Left lung (tissue), 10 donors: ENCODE measurements around the gene VMAC. TPM values are rescaled to one million over a fixed set of nuclear protein-coding genes. Genes with fewer than 3 reads are reported as not detected.
A peak's percentile ranks its signal among the peaks of the same experiment; 100 is the strongest.

Experiments
- ATAC-seq: fragments of 200-7000 bp; cut with Tn5 transposase; one replicate; pipeline ENCODE4 v1.9.1; 2020; ENCODE audit warnings: moderate library complexity
- DNase-seq, 4 donors: peaks; one replicate each; pipeline ENCODE4 v3.0.0-alpha.2; 2013 to 2020
- H3K27ac ChIP-seq, 2 donors: fragments of 200-600 bp; sonication (generic) in 1 of 2; one replicate each; pipeline versions ENCODE4 v1.5.0 to v1.8.0; 2020 to 2021
- H3K27me3 ChIP-seq, 2 donors: fragments of 200-600 bp; sonication (generic) in 1 of 2; one replicate each; pipeline versions ENCODE4 v1.5.0 to v1.8.0; 2020 to 2021
- H3K36me3 ChIP-seq, 2 donors: fragments of 200-600 bp; sonication (generic) in 1 of 2; one replicate each; pipeline versions ENCODE4 v1.5.0 to v1.8.0; 2020 to 2021
- H3K4me1 ChIP-seq, 2 donors: fragments of 200-600 bp; one replicate each; pipeline ENCODE4 v1.8.0; 2021
- H3K4me3 ChIP-seq, 2 donors: fragments of 200-600 bp; sonication (generic) in 1 of 2; one replicate each; pipeline versions ENCODE4 v1.5.0 to v1.8.0; 2020 to 2021; ENCODE audit warnings: mild to moderate bottlenecking in 1 of 2
- H3K9me3 ChIP-seq, 2 donors: fragments of 200-600 bp; sonication (generic) in 1 of 2; one replicate each; pipeline versions ENCODE4 v1.5.0 to v1.8.0; 2020 to 2021
- CTCF ChIP-seq, 2 donors: fragments of 200-600 bp; sonication (generic) in 1 of 2; IDR thresholded peaks; one replicate each; pipeline versions ENCODE4 v1.5.0 to v1.8.0; 2021; ENCODE audit warnings: antibody characterized with exemption in 2 of 2
- intact Hi-C, 2 donors: fragments of 100-400 bp; cut with DNase I; formaldehyde crosslinking; loops; one replicate each; pipeline versions ENCODE4 v1.11.2 to v1.14.2; 2022
- polyA plus RNA-seq, 6 donors: library from polyadenylated mRNA; unstranded; fragments of 120-200 nt; gene quantifications; one replicate each; pipeline ENCODE4 v1.2.1, GENCODE V29; 2013; ENCODE audit not compliant: insufficient read length in 6 of 6
- total RNA-seq, 2 donors: library from RNA; stranded (reverse); fragmentation: NEBNext Ultra II Directional; extraction: Animal tissue kit (Norgen Biotek cat#: 25700); gene quantifications; one replicate each; pipeline ENCODE4 v1.2.1, GENCODE V29; 2021
- donor health status: DM: no; HTN: yes; CAD: no.
- donor health status: DM: no; HTN: no; CAD: no.

The VMAC gene
- total and polyA plus RNA-seq, 8 donors: 5.0 to 10.4 (median 8.5) TPM

- Histone ChIP-seq H3K9me3 (no peaks in the 10 kb centered on the region), H3K36me3 (peaks cover 0 to 21% of the 10 kb centered on the region in 2 donors), H3K4me1 (peaks cover 57 to 95% of the 10 kb centered on the region in 2 donors), H3K27me3 (no peaks in the 10 kb centered on the region), H3K4me3 (no peak overlapping the region), H3K27ac (peak overlapping the region in 1 of 2 donors; percentile 6)
- no peak for TF ChIP-seq CTCF (IDR thresholded peaks at IDR 0.05)
- no peak for DNase-seq
- intact Hi-C loops: no loop called here
- no peak for ATAC-seq
Measured at GRCh38 chr19:5952193-5953029, 47.7 kb downstream of the VMAC start.

DNA sequence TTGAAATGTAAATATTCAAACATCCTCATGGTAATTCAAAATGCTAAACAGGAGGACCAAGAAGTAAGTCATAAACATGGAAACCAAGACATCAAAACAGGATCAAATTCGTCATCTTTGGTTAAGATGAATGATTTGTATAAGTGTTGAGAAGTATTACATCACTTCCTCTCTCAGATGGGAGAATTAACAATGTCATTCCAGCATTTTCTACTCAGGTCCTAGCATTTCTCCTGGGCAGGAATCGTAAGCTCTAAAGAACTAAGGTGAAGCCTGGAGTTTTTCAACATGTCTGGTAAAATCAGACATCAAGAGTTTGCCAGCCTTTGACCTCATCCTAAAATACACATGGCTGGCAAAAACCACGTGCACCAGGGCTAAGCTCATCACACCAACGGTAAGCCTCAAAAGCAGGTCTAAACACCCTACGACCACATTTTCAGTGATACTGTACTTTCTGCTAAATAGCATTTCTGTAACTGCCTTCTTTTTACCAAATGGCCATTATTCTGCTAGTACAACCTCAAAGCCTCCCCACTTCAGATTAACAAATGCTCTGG, 48.4 kb downstream of the VMAC start:
- no peak for DNase-seq
- Histone ChIP-seq H3K27me3 (no peaks in the 10 kb centered on the region), H3K36me3 (peaks cover 0 to 21% of the 10 kb centered on the region in 2 donors), H3K9me3 (no peaks in the 10 kb centered on the region), H3K4me3 (no peak overlapping the region), H3K4me1 (peaks cover 51 to 88% of the 10 kb centered on the region in 2 donors), H3K27ac (peak overlapping the region in 1 of 2 donors; percentile 57)
- intact Hi-C loops: no loop called here
- ATAC-seq: no peak
- no peak for TF ChIP-seq CTCF (IDR thresholded peaks at IDR 0.05)

DNA sequence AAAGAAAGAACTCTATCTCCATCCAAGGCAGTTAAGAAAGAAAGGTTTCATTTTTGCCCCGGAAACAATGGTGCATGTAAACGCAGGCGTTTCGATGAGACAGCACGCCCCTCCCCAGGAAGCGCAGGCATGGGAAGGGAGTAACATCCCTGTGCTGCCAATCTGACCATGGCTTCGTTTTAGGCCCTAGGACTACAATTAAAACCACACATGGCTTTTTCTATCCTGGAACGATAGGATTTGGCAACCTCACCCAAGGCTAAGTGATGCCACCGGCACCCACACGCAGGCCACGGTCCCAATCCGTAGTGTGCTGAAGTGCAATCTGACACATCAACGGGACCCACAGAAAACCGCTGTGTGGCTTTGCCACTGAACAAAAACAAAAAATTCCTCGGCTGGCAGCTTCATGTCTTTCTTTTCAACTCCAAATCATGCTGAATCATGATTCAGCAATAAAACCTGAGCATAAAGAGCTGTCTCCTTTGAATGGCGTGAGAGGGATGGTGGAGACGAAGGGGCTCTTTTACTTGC, 49.1 kb downstream of the VMAC start:
- H3K27ac ChIP-seq: peak overlapping the region; percentile 57 to 70
- H3K36me3 ChIP-seq: peaks cover 0 to 21% of the 10 kb centered on the region in 2 donors
- TF ChIP-seq CTCF (IDR thresholded peaks at IDR 0.05): no peak
- peaks cover 49 to 86% of the 10 kb centered on the region in 2 donors for H3K4me1 ChIP-seq
- intact Hi-C loops: no loop called here
- no peaks in the 10 kb centered on the region for H3K9me3 ChIP-seq
- no peak overlapping the region for H3K4me3 ChIP-seq
- ATAC-seq (no peak), DNase-seq (no peak)
- H3K27me3 ChIP-seq: no peaks in the 10 kb centered on the region

DNA sequence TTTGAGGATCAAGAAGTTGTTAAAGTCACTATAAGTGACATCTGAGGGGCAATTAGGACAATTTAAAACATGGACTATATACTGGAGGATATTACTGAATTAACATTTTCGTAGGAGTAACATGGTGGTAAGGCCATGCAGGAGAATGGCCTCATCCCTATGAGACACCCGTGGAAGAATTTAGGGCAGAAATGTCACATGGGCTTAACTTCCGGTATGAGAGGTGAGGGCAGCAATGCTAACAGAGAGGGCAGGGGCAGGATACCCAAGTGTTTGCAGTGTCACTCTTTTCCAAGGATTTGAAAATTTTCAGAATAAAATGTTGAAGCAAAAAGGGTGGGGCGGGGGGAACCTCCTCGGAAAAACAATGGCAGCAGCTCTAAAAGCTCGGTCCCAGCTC, 49.6 kb downstream of the VMAC start:
- peaks cover 49 to 86% of the 10 kb centered on the region in 2 donors for H3K4me1 ChIP-seq
- no peaks in the 10 kb centered on the region for H3K27me3 ChIP-seq
- no peak for TF ChIP-seq CTCF (IDR thresholded peaks at IDR 0.05)
- no peak for ATAC-seq
- intact Hi-C loops: no loop called here
- DNase-seq: no peak
- H3K4me3 ChIP-seq: no peak overlapping the region
- peak overlapping the region; percentile 57 to 70 for H3K27ac ChIP-seq
- no peaks in the 10 kb centered on the region for H3K9me3 ChIP-seq
- H3K36me3 ChIP-seq: peaks cover 0 to 17% of the 10 kb centered on the region in 2 donors

DNA sequence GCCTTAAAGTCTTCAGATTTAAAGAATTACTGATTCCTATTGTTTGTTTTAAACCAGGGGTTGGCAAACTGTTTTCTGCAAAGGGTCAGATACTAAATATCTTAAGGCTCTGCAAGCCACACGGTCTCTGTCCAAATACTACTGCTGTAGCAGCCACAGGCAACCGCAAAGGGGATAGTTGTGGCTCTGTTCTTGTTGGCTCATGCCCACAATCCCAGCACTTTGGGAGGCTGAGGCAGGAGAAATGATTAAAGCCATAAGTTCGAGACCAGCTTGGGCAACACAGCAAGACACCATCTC, 50.9 kb downstream of the VMAC start:
- DNase-seq: no peak
- no peak for TF ChIP-seq CTCF (IDR thresholded peaks at IDR 0.05)
- intact Hi-C loops: no loop called here
- H3K4me3 ChIP-seq: no peak overlapping the region
- peaks cover 0 to 7% of the 10 kb centered on the region in 2 donors for H3K36me3 ChIP-seq
- no peak overlapping the region for H3K27ac ChIP-seq
- H3K27me3 ChIP-seq: no peaks in the 10 kb centered on the region
- no peaks in the 10 kb centered on the region for H3K9me3 ChIP-seq
- H3K4me1 ChIP-seq: peaks cover 54 to 88% of the 10 kb centered on the region in 2 donors
- ATAC-seq: no peak
